ENCODE measurements around the gene POFUT1.
"Not testable (repeated sequence)": the region's sequence is repeated elsewhere in the genome, so short reads cannot be mapped to it uniquely, and the experiment has no call there.

- not testable (repeated sequence) for TF ChIP-seq ELK1 (IDR thresholded peaks at IDR 0.05; ENCODE audit: low read depth, low read length); SREBF2 (IDR thresholded peaks at IDR 0.05); SMC3 (IDR thresholded peaks at IDR 0.05)
Measured at GRCh38 chr20:32275163-32275562, 67.5 kb downstream of the POFUT1 start.

Measured in A549 (cell line).